Thoracic aorta (tissue), 2 donors: ENCODE results near the gene TNFSF8. TPM values are rescaled to one million over a fixed set of nuclear protein-coding genes. Genes with fewer than 3 reads are reported as not detected.
A peak's percentile ranks its signal among the peaks of the same experiment; 100 is the strongest.

Experiments
- ATAC-seq: fragments of 150-250 bp; one replicate; pipeline ENCODE4 v1.8.0; 2017; ENCODE audit warnings: low read depth; ENCODE audit not compliant: insufficient number of reproducible peaks, low FRiP score
- DNase-seq: peaks from one replicate; pipeline ENCODE4 v3.0.0-alpha.2; 2020; ENCODE audit warnings: low spot score
- H3K27ac ChIP-seq, 2 donors: fragments of 200-600 bp; sonication (generic); 1 replicate in 1 of 2; 2 replicates in 1 of 2; pipeline ENCODE4 v1.5.1; 2016; ENCODE audit warnings: mild to moderate bottlenecking in 2 of 2, moderate library complexity in 2 of 2
- H3K27me3 ChIP-seq: fragments of 200-600 bp; sonication (generic); replicated peaks from 2 replicates; pipeline ENCODE4 v1.6.0; 2016; ENCODE audit warnings: mild to moderate bottlenecking; ENCODE audit not compliant: insufficient read depth
- H3K36me3 ChIP-seq: fragments of 200-600 bp; sonication (generic); one replicate; pipeline ENCODE4 v1.5.1; 2016
- H3K4me1 ChIP-seq, 2 donors: fragments of 200-600 bp; sonication (generic); 1 replicate in 1 of 2; 2 replicates in 1 of 2; pipeline versions ENCODE4 v1.5.1 to v1.6.0; 2016; ENCODE audit warnings: low read depth in 2 of 2, mild to moderate bottlenecking in 1 of 2; ENCODE audit not compliant: control insufficient read depth in 1 of 2
- H3K4me3 ChIP-seq: fragments of 200-600 bp; sonication (generic); 2 replicates; pipeline ENCODE4 v1.5.1; 2016; ENCODE audit warnings: mild to moderate bottlenecking
- H3K9me3 ChIP-seq: fragments of 200-600 bp; sonication (generic); 2 replicates; pipeline ENCODE4 v1.5.1; 2016
- total RNA-seq, 2 donors: library from RNA; depleted of rRNA; stranded (reverse); fragments of >200 nt; gene quantifications; one replicate each; pipeline versions ENCODE4 v1.1.0 to v1.2.3, GENCODE V29; 2016
- TF ChIP-seq, protein P1 (sequence below): fragments of 200-600 bp; sonication (generic); IDR thresholded peaks from one replicate; pipeline ENCODE4 v1.5.1; 2019; ENCODE audit warnings: antibody characterized with exemption

The TNFSF8 gene
- total RNA-seq, 2 donors from 2014 or later = 4.1 to 5.8 TPM

DNA sequence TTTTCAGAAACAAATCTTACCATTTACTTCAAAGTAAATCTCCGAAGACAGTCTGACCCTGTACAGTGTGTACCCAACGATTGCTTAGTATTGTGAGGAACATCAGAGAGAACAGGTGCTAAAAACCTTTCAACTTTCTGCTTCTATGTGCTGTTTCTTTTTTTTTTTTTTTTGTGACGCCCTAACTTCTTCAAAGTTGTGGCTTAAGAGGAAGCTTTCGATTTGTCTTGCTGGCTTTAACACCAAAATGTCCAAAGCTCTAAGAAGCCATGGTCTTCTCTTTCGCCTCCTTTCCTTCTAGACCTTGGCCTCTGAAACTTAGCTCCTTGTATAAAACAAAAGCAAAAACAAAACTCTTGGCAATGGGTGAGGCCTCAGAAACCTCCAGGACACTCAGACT lies 1.2 kb downstream of the TNFSF8 start:
- Histone ChIP-seq H3K4me3 (peak overlapping the region; percentile 53), H3K27ac (peak overlapping the region in 1 of 2 donors; percentile 52), H3K4me1 (peaks cover 10 to 16% of the 10 kb centered on the region in 2 donors), H3K36me3 (no peaks in the 10 kb centered on the region), H3K27me3 (no peaks in the 10 kb centered on the region), H3K9me3 (no peaks in the 10 kb centered on the region)
- DNase-seq (no peak), ATAC-seq (no peak)
- TF ChIP-seq, protein P1, sequence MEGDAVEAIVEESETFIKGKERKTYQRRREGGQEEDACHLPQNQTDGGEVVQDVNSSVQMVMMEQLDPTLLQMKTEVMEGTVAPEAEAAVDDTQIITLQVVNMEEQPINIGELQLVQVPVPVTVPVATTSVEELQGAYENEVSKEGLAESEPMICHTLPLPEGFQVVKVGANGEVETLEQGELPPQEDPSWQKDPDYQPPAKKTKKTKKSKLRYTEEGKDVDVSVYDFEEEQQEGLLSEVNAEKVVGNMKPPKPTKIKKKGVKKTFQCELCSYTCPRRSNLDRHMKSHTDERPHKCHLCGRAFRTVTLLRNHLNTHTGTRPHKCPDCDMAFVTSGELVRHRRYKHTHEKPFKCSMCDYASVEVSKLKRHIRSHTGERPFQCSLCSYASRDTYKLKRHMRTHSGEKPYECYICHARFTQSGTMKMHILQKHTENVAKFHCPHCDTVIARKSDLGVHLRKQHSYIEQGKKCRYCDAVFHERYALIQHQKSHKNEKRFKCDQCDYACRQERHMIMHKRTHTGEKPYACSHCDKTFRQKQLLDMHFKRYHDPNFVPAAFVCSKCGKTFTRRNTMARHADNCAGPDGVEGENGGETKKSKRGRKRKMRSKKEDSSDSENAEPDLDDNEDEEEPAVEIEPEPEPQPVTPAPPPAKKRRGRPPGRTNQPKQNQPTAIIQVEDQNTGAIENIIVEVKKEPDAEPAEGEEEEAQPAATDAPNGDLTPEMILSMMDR = no peak

DNA sequence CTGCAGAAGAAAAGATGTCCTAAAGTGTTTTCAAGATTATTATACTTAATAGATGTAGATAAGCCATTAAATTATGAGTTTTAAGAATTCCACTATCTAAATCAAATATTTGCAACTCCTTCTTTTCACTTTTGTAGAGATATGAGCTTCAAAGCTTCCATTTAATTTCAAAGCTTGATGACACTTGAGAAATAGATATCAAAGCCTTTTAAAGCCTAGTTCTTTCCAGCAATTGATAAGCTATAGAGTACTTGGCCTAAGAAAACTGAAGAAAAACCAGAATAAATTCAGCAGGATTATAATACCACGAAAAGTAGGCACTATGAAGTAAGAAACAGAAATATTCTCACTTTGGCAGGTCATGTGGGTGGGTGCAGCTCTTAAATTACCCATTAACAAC lies 1.7 kb downstream of the TNFSF8 start:
- TF ChIP-seq, protein P1 = no peak
- ATAC-seq (no peak), DNase-seq (no peak)
- H3K9me3 ChIP-seq = no peaks in the 10 kb centered on the region
- no peaks in the 10 kb centered on the region for H3K27me3 ChIP-seq
- H3K4me1 ChIP-seq = peaks cover 10 to 16% of the 10 kb centered on the region in 2 donors
- peak overlapping the region; percentile 53 for H3K4me3 ChIP-seq
- H3K36me3 ChIP-seq = no peaks in the 10 kb centered on the region
- H3K27ac ChIP-seq = peak overlapping the region in 1 of 2 donors; percentile 52

DNA sequence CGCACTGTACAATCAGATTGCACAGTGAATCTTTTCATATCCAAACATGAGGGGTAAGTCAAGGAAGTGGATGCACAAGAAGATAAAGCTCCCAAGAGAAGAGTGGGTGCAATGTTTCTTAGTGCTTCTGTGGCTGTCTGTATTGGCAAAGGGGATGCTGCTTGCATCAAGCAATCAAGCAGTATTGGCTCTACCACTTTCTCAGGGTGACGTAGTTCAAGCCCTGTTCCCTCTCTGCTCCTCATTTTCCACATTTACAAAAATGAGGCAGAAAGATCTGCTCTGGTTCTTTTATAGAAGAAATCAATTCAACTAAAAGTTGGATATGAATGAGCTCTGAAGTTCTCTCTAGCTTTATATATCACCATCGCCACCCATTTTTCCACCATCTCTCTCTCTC lies 2.3 kb downstream of the TNFSF8 start:
- no peaks in the 10 kb centered on the region for H3K27me3 ChIP-seq
- peaks cover 10 to 16% of the 10 kb centered on the region in 2 donors for H3K4me1 ChIP-seq
- peak overlapping the region in 1 of 2 donors; percentile 52 for H3K27ac ChIP-seq
- H3K4me3 ChIP-seq = peak overlapping the region; percentile 53
- TF ChIP-seq, protein P1 = no peak
- DNase-seq (no peak), ATAC-seq (no peak)
- H3K9me3 ChIP-seq = no peaks in the 10 kb centered on the region
- no peaks in the 10 kb centered on the region for H3K36me3 ChIP-seq

DNA sequence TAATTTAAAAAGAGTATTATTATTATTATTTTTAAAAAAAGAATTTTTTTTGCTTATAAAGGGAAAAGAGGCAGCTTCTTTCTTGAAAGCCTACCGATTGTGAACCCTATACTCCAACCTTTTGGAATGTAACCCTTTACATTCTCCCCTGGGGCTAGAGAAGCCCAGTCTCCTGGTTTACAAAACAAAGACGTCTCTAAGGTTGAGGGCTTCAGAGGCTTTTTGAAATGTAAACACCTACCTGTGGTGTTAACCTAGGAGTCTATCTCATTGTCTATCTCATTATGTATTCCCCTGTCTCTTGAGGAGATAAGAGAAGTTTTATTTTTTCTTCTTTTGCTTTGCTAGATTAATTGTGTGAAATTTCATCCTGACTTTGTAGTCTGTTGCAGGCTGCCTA lies 4.7 kb downstream of the TNFSF8 start:
- TF ChIP-seq, protein P1 = no peak
- no peaks in the 10 kb centered on the region for H3K36me3 ChIP-seq
- no peak for ATAC-seq

DNA sequence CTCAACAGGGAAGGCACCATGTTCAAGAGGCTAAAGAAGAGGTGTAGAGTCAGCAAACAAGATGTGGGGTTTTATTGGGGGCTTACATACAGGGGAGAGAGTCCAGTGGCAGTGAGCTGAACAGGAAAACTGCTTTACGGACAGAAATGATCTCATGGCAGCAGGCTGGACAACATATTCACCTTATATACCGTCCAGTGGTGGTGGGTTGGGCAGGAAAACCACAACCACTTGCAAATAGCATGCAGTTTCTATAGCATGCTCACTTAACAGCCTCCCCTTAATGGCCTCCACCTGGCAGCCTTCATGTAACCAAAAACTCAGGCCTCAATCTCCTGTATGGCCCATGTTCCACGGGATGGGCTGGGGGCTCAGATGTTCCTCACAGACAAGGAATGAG lies 5.4 kb downstream of the TNFSF8 start:
- ATAC-seq = no peak
- no peaks in the 10 kb centered on the region for H3K9me3 ChIP-seq

More for the DNA sequence above, 4.7 kb downstream of the TNFSF8 start:
- Histone ChIP-seq H3K27me3 (no peaks in the 10 kb centered on the region), H3K4me1 (peaks cover 10 to 16% of the 10 kb centered on the region in 2 donors), H3K9me3 (no peaks in the 10 kb centered on the region), H3K27ac (no peak overlapping the region), H3K4me3 (no peak overlapping the region)
- DNase-seq = no peak

More for the DNA sequence above, 5.4 kb downstream of the TNFSF8 start:
- Histone ChIP-seq H3K4me1 (peaks cover 10 to 16% of the 10 kb centered on the region in 2 donors), H3K4me3 (no peak overlapping the region), H3K27me3 (no peaks in the 10 kb centered on the region), H3K36me3 (no peaks in the 10 kb centered on the region), H3K27ac (no peak overlapping the region)
- TF ChIP-seq, protein P1 = no peak
- DNase-seq = no peak
